Stimulated activated CD8-positive, alpha-beta memory T cell treated with anti-CD3 and anti-CD28 coated beads, Interleukin-4, amount 100 ng/mL, for 48 hours (primary cell): ENCODE measurements around the gene HLCS.

Source experiments
- DNase-seq: peaks from one replicate; pipeline ENCODE4 v3.0.0-alpha.2; 2020

The HLCS gene

GRCh38 chr21:36713746-36714145, 252.7 kb downstream of the HLCS start:
- DNase-seq = no peak

- DNase-seq = no peak
Measured at GRCh38 chr21:36710729-36711048, 255.8 kb downstream of the HLCS start.

- no peak for DNase-seq
Measured at GRCh38 chr21:36709868-36710728, 256.4 kb downstream of the HLCS start.

- DNase-seq = no peak
Measured at GRCh38 chr21:36709030-36709867, 257.2 kb downstream of the HLCS start.

- peak; percentile 24 for DNase-seq
Measured at GRCh38 chr21:36708286-36709029, 258.0 kb downstream of the HLCS start.

- peak; percentile 21 for DNase-seq
Measured at GRCh38 chr21:36707763-36708285, 258.6 kb downstream of the HLCS start.

- DNase-seq = peak; percentile 32
Measured at GRCh38 chr21:36706951-36707762, 259.3 kb downstream of the HLCS start.

GRCh38 chr21:36706482-36706852, 260.0 kb downstream of the HLCS start:
- DNase-seq = no peak

GRCh38 chr21:36705679-36706481, 260.6 kb downstream of the HLCS start:
- DNase-seq = no peak

GRCh38 chr21:36704958-36705678, 261.4 kb downstream of the HLCS start:
- no peak for DNase-seq

- no peak for DNase-seq
Measured at GRCh38 chr21:36704281-36704957, 262.1 kb downstream of the HLCS start.

- no peak for DNase-seq
Measured at GRCh38 chr21:36703626-36704280, 262.7 kb downstream of the HLCS start.

GRCh38 chr21:36703123-36703522, 263.3 kb downstream of the HLCS start:
- no peak for DNase-seq

- no peak for DNase-seq
Measured at GRCh38 chr21:36702622-36702968, 263.9 kb downstream of the HLCS start.

GRCh38 chr21:36701756-36702621, 264.5 kb downstream of the HLCS start:
- no peak for DNase-seq

- DNase-seq = no peak
Measured at GRCh38 chr21:36700971-36701755, 265.3 kb downstream of the HLCS start.
